ENCODE results near the gene PABPN1L. TPM values are rescaled to one million over a fixed set of nuclear protein-coding genes. Genes with fewer than 3 reads are reported as not detected.

Gene PABPN1L
- total RNA-seq, 2 donors from 2014 or later, result not detected

DNA sequence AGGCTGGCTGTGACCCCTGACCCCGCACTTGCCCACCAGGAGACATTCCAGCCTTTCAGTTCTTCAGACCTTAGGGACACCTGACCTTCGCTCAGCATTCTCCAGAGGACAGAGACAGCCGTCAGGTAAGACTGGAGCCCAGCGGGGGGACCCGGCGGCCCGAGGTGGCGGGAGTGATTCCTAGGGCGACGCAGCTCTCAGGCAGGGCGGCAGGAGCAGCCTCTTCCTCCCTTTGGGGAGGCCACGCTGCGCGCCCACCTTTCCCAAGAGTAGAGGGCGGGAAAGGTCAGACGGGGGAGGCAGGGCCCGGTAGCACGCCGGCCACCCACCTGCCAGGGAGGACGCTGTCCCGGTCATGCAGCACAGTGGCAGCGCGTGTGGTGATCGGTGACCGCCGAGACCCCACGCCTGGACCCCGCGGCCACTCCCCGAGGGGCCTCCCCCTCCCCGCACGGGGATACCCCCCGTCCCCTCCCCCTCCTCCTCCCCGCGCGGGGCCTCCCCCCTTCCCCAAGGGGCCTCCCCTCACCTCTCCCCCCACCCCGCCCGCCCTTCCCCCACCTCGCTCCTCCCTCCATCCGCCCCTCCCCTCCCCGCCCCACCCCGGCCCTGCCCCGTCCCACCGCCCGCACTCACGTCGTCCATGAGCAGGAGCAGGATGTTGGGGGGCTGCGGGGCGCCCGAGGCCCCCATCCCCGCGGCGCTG lies 10.2 kb downstream of the PABPN1L start:
- Histone ChIP-seq H3K27me3 (no peaks in the 10 kb centered on the region), H3K27ac (peak overlapping the region; percentile 74 to 83), H3K9me3 (no peaks in the 10 kb centered on the region), H3K4me1 (peaks cover 0 to 22% of the 10 kb centered on the region in 2 donors), H3K4me3 (peak overlapping the region; percentile 63 to 93), H3K36me3 (peaks cover 23% of the 10 kb centered on the region)
- TF ChIP-seq, protein P1, sequence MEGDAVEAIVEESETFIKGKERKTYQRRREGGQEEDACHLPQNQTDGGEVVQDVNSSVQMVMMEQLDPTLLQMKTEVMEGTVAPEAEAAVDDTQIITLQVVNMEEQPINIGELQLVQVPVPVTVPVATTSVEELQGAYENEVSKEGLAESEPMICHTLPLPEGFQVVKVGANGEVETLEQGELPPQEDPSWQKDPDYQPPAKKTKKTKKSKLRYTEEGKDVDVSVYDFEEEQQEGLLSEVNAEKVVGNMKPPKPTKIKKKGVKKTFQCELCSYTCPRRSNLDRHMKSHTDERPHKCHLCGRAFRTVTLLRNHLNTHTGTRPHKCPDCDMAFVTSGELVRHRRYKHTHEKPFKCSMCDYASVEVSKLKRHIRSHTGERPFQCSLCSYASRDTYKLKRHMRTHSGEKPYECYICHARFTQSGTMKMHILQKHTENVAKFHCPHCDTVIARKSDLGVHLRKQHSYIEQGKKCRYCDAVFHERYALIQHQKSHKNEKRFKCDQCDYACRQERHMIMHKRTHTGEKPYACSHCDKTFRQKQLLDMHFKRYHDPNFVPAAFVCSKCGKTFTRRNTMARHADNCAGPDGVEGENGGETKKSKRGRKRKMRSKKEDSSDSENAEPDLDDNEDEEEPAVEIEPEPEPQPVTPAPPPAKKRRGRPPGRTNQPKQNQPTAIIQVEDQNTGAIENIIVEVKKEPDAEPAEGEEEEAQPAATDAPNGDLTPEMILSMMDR (IDR thresholded peaks at IDR 0.05), result no peak
- no peak for DNase-seq (ENCODE audit: low spot score)

DNA sequence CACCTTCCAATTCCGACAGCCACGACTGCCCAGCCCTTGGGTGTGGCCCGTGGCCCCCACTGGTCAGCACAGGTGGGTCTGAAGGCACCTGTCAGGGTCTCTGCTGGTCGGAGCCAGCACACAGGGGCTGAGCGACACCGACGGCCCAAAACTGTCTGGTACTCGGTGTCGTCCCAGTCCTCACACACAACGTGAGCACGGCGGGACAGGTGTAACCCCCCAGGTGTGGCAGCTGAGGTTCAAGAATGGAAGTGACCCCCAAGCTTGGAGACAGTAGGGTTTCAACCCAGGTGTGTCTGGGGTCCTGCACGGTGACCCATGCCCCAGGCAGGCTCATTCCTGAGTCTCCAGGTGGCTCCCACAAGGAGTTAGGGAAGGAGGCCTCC lies 10.7 kb downstream of the PABPN1L start:
- Histone ChIP-seq H3K4me3 (peak overlapping the region; percentile 63 to 93), H3K9me3 (no peaks in the 10 kb centered on the region), H3K27me3 (no peaks in the 10 kb centered on the region), H3K36me3 (peaks cover 17% of the 10 kb centered on the region), H3K27ac (peak overlapping the region; percentile 74 to 83), H3K4me1 (peaks cover 0 to 22% of the 10 kb centered on the region in 2 donors)
- TF ChIP-seq, protein P1 (IDR thresholded peaks at IDR 0.05), result no peak
- no peak for DNase-seq (ENCODE audit: low spot score)

DNA sequence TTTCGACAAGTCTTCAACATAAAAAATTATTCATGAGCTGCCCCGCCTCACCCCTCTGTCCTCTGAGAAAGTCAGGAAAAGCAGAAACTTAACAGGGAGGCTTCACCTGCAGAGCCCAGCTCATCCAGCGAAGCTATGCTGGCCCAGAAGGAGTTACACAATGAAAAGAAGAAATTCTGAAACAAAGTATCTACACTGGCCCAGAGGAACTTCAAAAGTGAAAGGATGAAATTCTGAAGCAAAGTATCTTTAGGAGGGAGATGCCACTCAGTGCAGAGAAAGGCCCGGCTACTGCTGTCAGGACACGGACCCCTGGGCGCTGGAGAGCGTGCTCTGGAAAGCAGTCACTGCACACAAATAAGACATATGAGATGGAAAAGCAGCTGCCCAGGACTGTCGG lies 11.3 kb downstream of the PABPN1L start:
- TF ChIP-seq, protein P1 (IDR thresholded peaks at IDR 0.05), result no peak
- peaks cover 0 to 22% of the 10 kb centered on the region in 2 donors for H3K4me1 ChIP-seq
- H3K27me3 ChIP-seq, result no peaks in the 10 kb centered on the region
- no peaks in the 10 kb centered on the region for H3K9me3 ChIP-seq
- peaks cover 12% of the 10 kb centered on the region for H3K36me3 ChIP-seq
- DNase-seq (ENCODE audit: low spot score), result no peak
- H3K27ac ChIP-seq, result no peak overlapping the region
- H3K4me3 ChIP-seq, result no peak overlapping the region

DNA sequence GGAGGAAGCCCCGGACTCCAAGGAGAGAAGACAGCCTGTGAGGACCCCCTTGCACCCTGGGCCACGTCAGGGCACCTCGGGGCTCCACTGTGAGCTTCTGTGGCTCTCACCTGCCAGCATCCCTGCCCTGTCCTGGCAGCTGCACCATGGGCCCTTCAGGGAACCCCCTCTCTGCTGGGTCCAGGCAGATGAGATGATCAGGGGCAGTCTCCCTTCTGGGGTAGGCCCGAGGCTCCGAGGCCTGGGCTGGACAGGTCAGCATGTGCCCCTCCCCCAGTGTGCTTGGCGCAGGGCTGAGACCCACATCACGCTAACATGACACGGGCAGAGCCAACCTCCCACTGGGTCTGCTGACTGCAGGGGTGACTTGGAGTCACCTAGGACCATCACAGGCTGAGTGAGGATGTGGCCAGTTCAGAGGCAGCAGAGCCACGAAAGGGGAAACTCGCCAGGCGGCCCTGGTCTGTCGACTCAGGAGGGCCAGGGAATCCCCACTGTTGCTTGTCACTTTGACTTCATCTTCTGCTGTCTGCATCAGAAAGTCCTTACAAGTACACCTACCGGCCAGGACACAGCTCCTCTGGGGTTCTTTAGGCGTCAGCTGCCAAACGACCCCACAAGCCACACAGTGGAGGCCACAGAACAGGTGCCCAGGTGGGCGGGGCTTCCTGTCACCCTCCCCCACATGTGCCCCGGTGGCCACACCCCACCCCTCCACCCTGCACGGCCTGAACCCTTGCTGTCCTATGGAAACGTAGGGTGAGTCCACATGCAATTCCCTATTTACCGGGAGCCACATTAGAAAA lies 12.0 kb downstream of the PABPN1L start:
- no peak for DNase-seq (ENCODE audit: low spot score)
- TF ChIP-seq, protein P1 (IDR thresholded peaks at IDR 0.05), result no peak
- Histone ChIP-seq H3K4me1 (peaks cover 0 to 22% of the 10 kb centered on the region in 2 donors), H3K9me3 (no peaks in the 10 kb centered on the region), H3K27me3 (no peaks in the 10 kb centered on the region), H3K27ac (no peak overlapping the region), H3K36me3 (peaks cover 5% of the 10 kb centered on the region), H3K4me3 (no peak overlapping the region)

DNA sequence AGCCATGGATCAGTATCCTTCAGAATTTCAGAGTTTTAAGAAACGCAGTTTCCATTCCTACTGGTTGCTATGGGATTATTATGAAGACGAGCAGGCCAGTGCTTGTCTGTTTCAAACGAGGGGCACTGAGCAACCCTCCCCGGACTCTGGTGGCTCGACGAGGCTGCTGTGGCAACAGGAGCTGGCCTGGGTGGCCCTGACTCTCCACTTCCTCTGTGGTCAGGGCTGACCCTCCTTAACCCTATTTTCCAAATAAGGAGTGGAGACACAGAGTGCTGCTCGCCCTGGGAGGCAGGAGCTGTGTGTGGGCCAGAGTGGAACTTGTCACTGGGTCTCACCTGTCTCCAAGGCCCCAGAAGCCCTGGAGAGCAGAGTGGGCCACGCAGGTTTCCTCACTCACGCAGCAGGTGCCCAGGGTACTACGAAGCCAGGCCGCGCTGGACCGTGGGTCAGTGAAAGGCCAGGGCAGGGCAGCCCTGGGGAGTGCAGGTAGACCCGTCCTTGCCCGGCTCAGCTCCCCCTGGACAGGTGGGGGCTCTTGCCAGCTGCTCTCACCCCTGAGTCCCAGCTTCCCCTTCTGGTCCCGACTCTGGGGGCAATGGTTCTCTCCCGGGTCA lies 13.0 kb downstream of the PABPN1L start:
- peaks cover 0 to 22% of the 10 kb centered on the region in 2 donors for H3K4me1 ChIP-seq
- H3K9me3 ChIP-seq, result no peaks in the 10 kb centered on the region
- H3K36me3 ChIP-seq, result no peaks in the 10 kb centered on the region
- TF ChIP-seq, protein P1 (IDR thresholded peaks at IDR 0.05), result no peak
- no peak overlapping the region for H3K4me3 ChIP-seq
- no peak overlapping the region for H3K27ac ChIP-seq
- no peaks in the 10 kb centered on the region for H3K27me3 ChIP-seq
- DNase-seq (ENCODE audit: low spot score), result no peak
